H1 (cell line): ENCODE data around the gene POU3F2. TPM values are rescaled to one million over a fixed set of nuclear protein-coding genes. Genes with fewer than 3 reads are reported as not detected.

Experiments
- CTCF ChIA-PET: fragments of 300-600 bp; sonication (Branson Sonifier 250); formaldehyde crosslinking; loops from one replicate; lab custom pipeline; 2021; ENCODE audit not compliant: partially characterized antibody; lab: Charles Lee
- POLR2A ChIA-PET: fragments of 300-600 bp; sonication (Branson Sonifier 250); formaldehyde crosslinking; loops from one replicate; lab custom pipeline; 2021; ENCODE audit warnings: inconsistent platforms; ENCODE audit not compliant: partially characterized antibody; lab: Charles Lee
- DNase-seq, 2 experiments: peaks; one replicate each; pipeline versions ENCODE4 v3.0.0 to v3.0.0-alpha.2; 2010 to 2022; ENCODE audit warnings: low spot score in 2 of 2, low read depth in 1 of 2, mixed read lengths in 1 of 2
- FAIRE-seq: peaks from 2 replicates; lab custom pipeline; 2011; peaks lifted over from hg19 to GRCh38; lab: Jason Lieb, UNC
- H2AFZ ChIP-seq: 2 replicates; pipeline ENCODE4 v1.8.1; 2012; ENCODE audit warnings: low read length, inconsistent platforms
- H2AK5ac ChIP-seq: 2 replicates; pipeline ENCODE4 v1.6.1; 2013; ENCODE audit warnings: low read depth, low read length
- H2BK120ac ChIP-seq: replicated peaks from 2 replicates; pipeline ENCODE3; 2013; ENCODE audit warnings: low read depth, low read length, inconsistent platforms
- H2BK12ac ChIP-seq: 2 replicates; pipeline ENCODE4 v1.6.1; 2013; ENCODE audit warnings: low read depth, low read length
- H2BK15ac ChIP-seq: 2 replicates; pipeline ENCODE4 v1.6.1; 2013; ENCODE audit warnings: low read length
- H2BK20ac ChIP-seq: 2 replicates; pipeline ENCODE4 v1.6.1; 2013; ENCODE audit warnings: low read length
- H2BK5ac ChIP-seq: 2 replicates; pipeline ENCODE4 v1.6.1; 2013; ENCODE audit warnings: low read depth, low read length
- H3K14ac ChIP-seq: 2 replicates; pipeline ENCODE4 v1.6.1; 2013; ENCODE audit warnings: inconsistent platforms; ENCODE audit not compliant: insufficient read length
- H3K18ac ChIP-seq: 2 replicates; pipeline ENCODE4 v1.6.1; 2013; ENCODE audit warnings: low read length; ENCODE audit errors: extremely low read depth
- H3K23ac ChIP-seq: 2 replicates; pipeline ENCODE4 v1.6.1; 2013; ENCODE audit warnings: inconsistent platforms; ENCODE audit not compliant: insufficient read length
- H3K23me2 ChIP-seq: 2 replicates; pipeline ENCODE4 v1.6.1; 2013; ENCODE audit warnings: low read depth, low read length
- H3K27ac ChIP-seq: 2 replicates; pipeline ENCODE4 v1.6.1; 2011; ENCODE audit warnings: low read depth, low read length, inconsistent platforms
- H3K27me3 ChIP-seq, 4 experiments: replicated peaks in 1 of 4; 1 replicate in 1 of 4; 2 replicates in 3 of 4; pipeline versions ENCODE4 v1.6.1 to v1.8.1; 2011 to 2013; ENCODE audit warnings: low read length in 3 of 4, mild to moderate bottlenecking in 3 of 4, inconsistent platforms in 2 of 4, mixed read lengths in 2 of 4, moderate library complexity in 1 of 4; ENCODE audit not compliant: control insufficient read depth in 3 of 4, insufficient read depth in 3 of 4; ENCODE audit errors: extremely low read depth in 1 of 4
- H3K36me3 ChIP-seq, 4 experiments: 2 replicates each; pipeline versions ENCODE4 v1.6.1 to v1.8.1; 2011 to 2013; ENCODE audit warnings: mild to moderate bottlenecking in 4 of 4, low read length in 3 of 4, moderate library complexity in 2 of 4, control low read depth in 1 of 4, inconsistent platforms in 1 of 4; ENCODE audit not compliant: insufficient read depth in 4 of 4, control insufficient read depth in 2 of 4
- H3K4ac ChIP-seq: replicated peaks from 2 replicates; pipeline ENCODE3; 2013; ENCODE audit warnings: low read length, low read depth, mixed read lengths, inconsistent platforms; ENCODE audit not compliant: insufficient read length
- H3K4me1 ChIP-seq, 4 experiments: replicated peaks in 1 of 4; 1 replicate in 1 of 4; 2 replicates in 3 of 4; pipeline versions ENCODE4 v1.6.1 to v1.8.1; 2011 to 2013; ENCODE audit warnings: low read length in 3 of 4, inconsistent platforms in 2 of 4, mixed read lengths in 1 of 4; ENCODE audit not compliant: insufficient read depth in 4 of 4, control insufficient read depth in 3 of 4
- H3K4me2 ChIP-seq, 2 experiments: 2 replicates each; pipeline versions ENCODE4 v1.6.1 to v1.8.1; 2011 to 2013; ENCODE audit warnings: low read depth in 2 of 2, low read length in 2 of 2, control low read depth in 1 of 2, inconsistent platforms in 1 of 2, mild to moderate bottlenecking in 1 of 2; ENCODE audit not compliant: insufficient read depth in 1 of 2
- H3K4me3 ChIP-seq, 4 experiments: fragments of 200-600, 300-600 bp in 1 of 4; sonication (generic), shearing (Covaris generic), sonication (Bioruptor Twin) in 1 of 4; 2 replicates each; pipeline versions ENCODE4 v1.5.1 to v1.8.1; 2011 to 2016; ENCODE audit warnings: low read length in 4 of 4, low read depth in 3 of 4, control low read depth in 2 of 4, inconsistent platforms in 2 of 4, mild to moderate bottlenecking in 2 of 4, mixed read lengths in 1 of 4, moderate library complexity in 1 of 4; ENCODE audit not compliant: insufficient read depth in 2 of 4; ENCODE audit errors: extremely low read depth in 1 of 4
- H3K56ac ChIP-seq: replicated peaks from 2 replicates; pipeline ENCODE3; 2013; ENCODE audit warnings: low read depth, mild to moderate bottlenecking, mixed read lengths, low read length, inconsistent platforms; ENCODE audit not compliant: insufficient read length
- H3K79me1 ChIP-seq: 2 replicates; pipeline ENCODE4 v1.6.1; 2013; ENCODE audit warnings: low read depth, low read length, control low read depth
- H3K79me2 ChIP-seq, 2 experiments: 2 replicates each; pipeline versions ENCODE4 v1.6.1 to v1.8.1; 2012 to 2013; ENCODE audit warnings: low read length in 2 of 2, mild to moderate bottlenecking in 2 of 2, inconsistent platforms in 1 of 2; ENCODE audit not compliant: insufficient read depth in 2 of 2, control insufficient read depth in 1 of 2
- H3K9ac ChIP-seq, 4 experiments: replicated peaks in 1 of 4; 1 replicate in 1 of 4; 2 replicates in 3 of 4; pipeline versions ENCODE4 v1.6.1 to v1.8.1; 2011 to 2013; ENCODE audit warnings: low read depth in 3 of 4, low read length in 3 of 4, control low read depth in 2 of 4, mild to moderate bottlenecking in 2 of 4, moderate library complexity in 2 of 4, inconsistent platforms in 1 of 4; ENCODE audit errors: extremely low read depth in 1 of 4
- H3K9me3 ChIP-seq, 2 experiments: 2 replicates each; pipeline versions ENCODE4 v1.6.1 to v1.8.1; 2012 to 2013; ENCODE audit warnings: mild to moderate bottlenecking in 2 of 2, moderate library complexity in 2 of 2, control low read depth in 1 of 2, inconsistent platforms in 1 of 2, low read depth in 1 of 2, low read length in 1 of 2, mixed read lengths in 1 of 2; ENCODE audit not compliant: insufficient read depth in 2 of 2
- H4K20me1 ChIP-seq, 2 experiments: replicated peaks in 1 of 2; 2 replicates each; pipeline versions ENCODE3 to v1.8.1; 2011 to 2013; ENCODE audit warnings: inconsistent platforms in 2 of 2, low read length in 2 of 2, mild to moderate bottlenecking in 1 of 2; ENCODE audit not compliant: insufficient read depth in 2 of 2, control insufficient read depth in 1 of 2
- H4K5ac ChIP-seq: 2 replicates; pipeline ENCODE4 v1.6.1; 2013; ENCODE audit warnings: low read length, low read depth, mixed read lengths, inconsistent platforms; ENCODE audit not compliant: insufficient read length
- H4K8ac ChIP-seq: 2 replicates; pipeline ENCODE4 v1.8.0; 2013; ENCODE audit warnings: mild to moderate bottlenecking, moderate library complexity, low read length, inconsistent platforms; ENCODE audit not compliant: insufficient read depth; ENCODE audit errors: extremely low read depth
- H4K91ac ChIP-seq: replicated peaks from 2 replicates; pipeline ENCODE3; 2013; ENCODE audit warnings: low read length, mixed read lengths, inconsistent platforms; ENCODE audit not compliant: insufficient read length
- ASH2L ChIP-seq: fragments of 200-600, 300-600 bp; sonication (generic); IDR thresholded peaks from one replicate; pipeline ENCODE4 v1.7.1; 2017; ENCODE audit warnings: low read length
- CREB1 ChIP-seq: IDR thresholded peaks from 2 replicates; pipeline ENCODE4 v1.6.1; 2012; ENCODE audit warnings: inconsistent platforms
- EP300 ChIP-seq, 2 experiments: IDR thresholded peaks; 1 replicate in 1 of 2; 2 replicates in 1 of 2; pipeline ENCODE4 v1.6.1; 2011 to 2012; ENCODE audit warnings: low read depth in 2 of 2, low read length in 2 of 2, mild to moderate bottlenecking in 2 of 2, borderline replicate concordance in 1 of 2, inconsistent platforms in 1 of 2, moderate library complexity in 1 of 2
- EZH2 ChIP-seq: fragments of 200-600 bp; sonication (generic); IDR thresholded peaks from 2 replicates; pipeline ENCODE4 v1.7.1; 2012; ENCODE audit warnings: low read depth, mild to moderate bottlenecking, moderate library complexity, low read length, inconsistent platforms; ENCODE audit not compliant: severe bottlenecking
- GABPA ChIP-seq: IDR thresholded peaks from 2 replicates; pipeline ENCODE4 v1.6.1; 2011; ENCODE audit warnings: mild to moderate bottlenecking, low read length, moderate library complexity, borderline replicate concordance; ENCODE audit not compliant: insufficient read depth
- HDAC2 ChIP-seq, 2 experiments: fragments of 300-600 bp in 1 of 2; sonication (generic) in 1 of 2; IDR thresholded peaks; 2 replicates each; pipeline ENCODE4 v1.6.1; 2011 to 2012; ENCODE audit warnings: low read depth in 2 of 2, low read length in 2 of 2, mild to moderate bottlenecking in 2 of 2, moderate library complexity in 2 of 2, borderline replicate concordance in 1 of 2, inconsistent platforms in 1 of 2
- RFX5 ChIP-seq: IDR thresholded peaks from 2 replicates; pipeline ENCODE4 v1.6.1; 2011; ENCODE audit warnings: low read depth, low read length, improper control_type of control experiment, borderline replicate concordance
- RNF2 ChIP-seq: fragments of 200-900, 300-1000 bp; sonication (generic); IDR thresholded peaks from 2 replicates; pipeline ENCODE4 v1.7.1; 2016; ENCODE audit warnings: borderline replicate concordance, low read depth, mild to moderate bottlenecking, antibody characterized with exemption, low read length; ENCODE audit not compliant: poor library complexity, severe bottlenecking; ENCODE audit errors: missing control alignments
- SIN3A ChIP-seq, 2 experiments: IDR thresholded peaks in 1 of 2; conservative IDR thresholded peaks in 1 of 2; 2 replicates each; pipeline ENCODE4 v1.6.1; 2011 to 2012; ENCODE audit warnings: low read length in 2 of 2, improper control_type of control experiment in 1 of 2, low read depth in 1 of 2, mild to moderate bottlenecking in 1 of 2
- SIRT6 ChIP-seq: IDR thresholded peaks from one replicate; pipeline ENCODE4 v1.7.1; 2012; ENCODE audit warnings: low read length, inconsistent platforms
- SUZ12 ChIP-seq: fragments of 200-600 bp; sonication (generic); IDR thresholded peaks from 2 replicates; pipeline ENCODE4 v1.6.1; 2012; ENCODE audit warnings: mild to moderate bottlenecking, inconsistent platforms, low read length, moderate library complexity, mixed read lengths
- YY1 ChIP-seq: IDR thresholded peaks from 2 replicates; pipeline ENCODE4 v1.6.1; 2011; ENCODE audit warnings: low read depth, mild to moderate bottlenecking, low read length
- WGBS, 2 experiments: shearing (Covaris generic) in 1 of 2; methylation state at CpG; one replicate each; pipeline versions ENCODE4 v1.1.6 to v1.1.7; 2013 to 2015; ENCODE audit warnings: low lambda C conversion rate in 2 of 2, mixed read lengths in 2 of 2, inconsistent platforms in 1 of 2, low coverage in 1 of 2, missing lambda C conversion rate in 1 of 2; ENCODE audit not compliant: insufficient replicate concordance in 2 of 2, insufficient coverage in 1 of 2, insufficient read length in 1 of 2; ENCODE audit errors: extremely low coverage in 1 of 2, missing lambda C conversion rate in 1 of 2; 5-methylcytosine and 5-hydroxymethylcytosine counted together
- polyA plus RNA-seq, 7 experiments: library from polyadenylated mRNA; depleted of rRNA in 3 of 7; stranded (reverse) in 5 of 7; unstranded in 2 of 7; fragments of >200 nt in 5 of 7; fragments of 200-250 nt in 2 of 7; gene quantifications; 1 replicate in 5 of 7; 2 replicates in 1 of 7; 4 replicates in 1 of 7; pipeline versions ENCODE4 v1.2.1 to v1.2.3, GENCODE V29; 2011 to 2013; ENCODE audit warnings: missing spikeins in 2 of 7, mixed read lengths in 2 of 7
- total RNA-seq: library from RNA; stranded (reverse); fragmentation: NEBNext Ultra II Directional; extraction: Animal tissue kit (Norgen Biotek cat#: 25700); gene quantifications from 2 replicates; pipeline ENCODE4 v1.2.1, GENCODE V29; 2021

Gene POU3F2
- total and polyA plus RNA-seq, 2 of the 8 experiments (the other 6 are each of a cell fraction or from before 2014, with no cell fraction given): 0.09 to 0.35 TPM

- Histone ChIP-seq H2BK20ac (no peak overlapping the region), H4K91ac (no peak overlapping the region), H3K4me1 (peaks cover 2 to 38% (median 23%) of the 10 kb centered on the region in 4 experiments), H3K4me3 (peak overlapping the region in 2 of 4 experiments; percentile 7 to 47; a peak in 3 of 8 replicates), H3K9ac (no peak overlapping the region), H3K56ac (no peak overlapping the region), H2BK15ac (no peak overlapping the region), H2AFZ (no peak overlapping the region), H2BK12ac (no peak overlapping the region), H4K5ac (no peak overlapping the region), H3K79me1 (no peaks in the 10 kb centered on the region), H3K4ac (no peak overlapping the region), H3K27me3 (peaks cover 74 to 100% (median 92%) of the 10 kb centered on the region in 4 experiments), H3K27ac (no peak overlapping the region), H3K79me2 (no peaks in the 10 kb centered on the region), H3K4me2 (peak overlapping the region; percentile 59 to 78), H3K14ac (no peak overlapping the region), H3K23ac (no peak overlapping the region), H3K9me3 (no peaks in the 10 kb centered on the region), H3K18ac (no peak overlapping the region), H2AK5ac (no peak overlapping the region), H4K20me1 (peaks cover 5 to 15% of the 10 kb centered on the region in 2 experiments), H3K36me3 (no peaks in the 10 kb centered on the region; a peak in 1 of 8 replicates), H2BK120ac (no peak overlapping the region), H2BK5ac (no peak overlapping the region), H3K23me2 (peaks cover 25% of the 10 kb centered on the region), H4K8ac (no peak overlapping the region)
- ChIA-PET CTCF (interaction anchor here (0.8 to 10.0 kb wide), 9 partner anchors 8 to 1107 kb away, joined by 3 to 79 read pairs (median 3); no protein-coding TSS in a partner anchor), POLR2A (interaction anchor here (0.6 to 1.3 kb wide), 3 partner anchors 9 to 17 kb away, joined by 3 to 6 read pairs (median 6); no protein-coding TSS in a partner anchor)
- no peak for DNase-seq
- peak; percentile 60 for FAIRE-seq
- 3% methylated on average over 14 of the region's 14 CpGs; no CpG with 5 or more reads in 1 of the 2 experiments for WGBS, 2 experiments
- peak; percentile 82; the same call in 1 of the 2 replicates for TF ChIP-seq SUZ12
- no peak for TF ChIP-seq SIN3A (conservative IDR thresholded peaks at IDR 0.05 in 1 of 2, IDR thresholded peaks at IDR 0.05 in 1 of 2; ENCODE audit: low read depth in 1 of 2, low read length in 2 of 2)
- TF ChIP-seq RNF2: peak; percentile 68
- peak; percentile 72 for TF ChIP-seq EZH2
- no peak for TF ChIP-seq CREB1
- TF ChIP-seq GABPA: no peak
- no peak for TF ChIP-seq SIRT6
- 0 out of 4 replicates have a peak, but pooled peaks of 1 of the 2 experiments have one; percentile 59 for TF ChIP-seq HDAC2 (IDR thresholded peaks at IDR 0.05; ENCODE audit: borderline replicate concordance in 1 of 2, low read depth in 2 of 2, low read length in 2 of 2)
- TF ChIP-seq YY1: no peak
- peak; percentile 55 for TF ChIP-seq ASH2L
- no peak for TF ChIP-seq EP300 (IDR thresholded peaks at IDR 0.05; ENCODE audit: borderline replicate concordance in 1 of 2, low read depth in 2 of 2, low read length in 2 of 2)
- no peak for TF ChIP-seq RFX5
Observed at GRCh38 chr6:98828941-98829411, 5.4 kb upstream of the POU3F2 start.
